Hepatic stellate cell (primary cell): ENCODE results near the gene MGAT4D.
A peak's percentile ranks its signal among the peaks of the same experiment; 100 is the strongest.
"Not testable (repeated sequence)": the region's sequence is repeated elsewhere in the genome, so short reads cannot be mapped to it uniquely, and the experiment has no call there.

Experiments
- DNase-seq: peaks from one replicate; pipeline ENCODE4 v3.0.0; 2011; ENCODE audit warnings: low spot score

Gene MGAT4D

DNA sequence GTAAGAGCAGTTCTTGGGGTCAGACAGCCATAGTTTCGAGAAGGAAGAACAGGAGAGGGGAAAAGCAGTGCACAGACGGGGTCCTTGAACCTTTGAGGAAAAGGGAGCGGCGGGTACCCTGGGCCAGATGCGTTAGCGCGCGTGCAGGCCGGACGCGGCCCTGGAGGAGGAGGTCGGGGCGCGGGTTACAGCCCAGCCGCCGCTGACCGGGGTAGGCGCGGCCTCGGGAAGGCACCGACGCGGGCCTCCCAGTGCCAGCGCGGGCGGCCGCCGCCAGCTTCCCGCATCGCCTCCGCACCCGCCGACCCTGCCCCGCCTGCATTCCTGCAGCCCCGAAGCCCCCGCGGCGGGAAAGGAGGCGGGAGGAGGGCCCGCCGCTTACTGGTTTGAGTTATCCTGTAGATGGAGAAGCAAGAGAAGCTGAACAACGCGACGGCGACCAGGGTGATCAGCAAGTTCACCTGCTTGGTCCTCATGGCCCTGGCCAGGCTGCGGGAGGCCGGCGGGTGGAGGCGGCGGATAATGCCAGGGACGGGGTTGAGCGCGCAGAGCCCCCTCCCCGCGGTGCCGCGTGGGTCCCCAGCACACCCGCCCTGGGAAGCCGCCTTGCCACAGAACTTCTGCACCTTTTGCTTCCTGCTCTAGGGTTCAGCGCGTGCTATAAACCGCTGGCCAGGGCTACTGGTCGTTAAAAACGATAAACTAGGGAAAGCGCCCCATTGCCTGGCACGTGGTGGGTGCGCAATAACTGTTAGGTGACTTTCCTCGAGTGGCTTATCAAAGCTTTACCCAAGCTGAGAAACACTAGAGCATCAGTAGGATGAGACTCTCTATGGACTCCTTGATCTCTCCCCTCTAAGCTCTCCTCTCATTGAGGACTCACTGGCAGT is at the start of gene MGAT4D:
Gene MGAT4D (minus strand): TSS at position 547 of the 890 bp plus-strand sequence. CDS start 71 bp downstream, at position 476.
- DNase-seq = no peak

DNA sequence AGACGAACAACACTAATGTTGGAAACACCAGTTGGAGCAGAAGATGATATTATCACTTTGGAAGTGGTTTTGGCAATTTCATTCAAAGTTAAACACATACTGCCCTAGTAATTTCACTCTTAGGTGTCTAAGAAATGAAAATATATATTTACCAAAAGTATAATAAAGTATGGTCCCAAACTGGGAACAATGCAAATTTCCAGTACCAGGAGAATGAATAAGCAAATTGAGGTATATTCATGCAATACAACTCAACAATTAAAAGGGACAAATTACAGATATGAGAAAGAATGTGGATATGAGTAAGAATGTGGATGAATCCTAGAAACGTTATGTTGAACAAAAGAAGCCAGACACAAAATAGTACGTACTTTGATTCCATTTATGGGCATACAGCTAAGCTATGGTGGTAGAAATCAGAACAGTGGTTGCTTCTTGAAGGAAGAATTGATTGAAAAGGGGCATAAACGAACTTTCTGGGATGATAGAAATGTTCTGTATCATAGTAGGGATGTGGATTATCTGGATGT is 35.9 kb upstream of the MGAT4D start:
- DNase-seq = peak; percentile 2

DNA sequence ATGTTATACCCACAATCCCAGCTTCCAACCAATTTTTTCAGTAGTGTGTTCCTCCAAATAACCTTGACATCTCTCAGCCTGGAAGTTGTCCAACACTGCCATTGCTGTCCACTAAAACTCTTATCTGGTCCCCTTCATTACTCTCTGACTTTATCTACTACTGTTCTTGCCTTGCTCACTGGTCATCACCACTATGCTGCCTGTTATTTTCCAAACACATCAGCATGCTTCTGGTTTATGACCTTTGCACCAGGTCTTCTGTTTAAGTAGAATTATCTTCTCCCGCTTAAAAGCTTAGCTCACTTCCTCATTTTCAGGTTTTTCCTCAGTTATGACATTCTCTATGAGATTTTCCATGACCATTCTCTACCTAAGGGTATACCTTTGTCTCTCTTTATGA is 31.3 kb upstream of the MGAT4D start:
- no peak for DNase-seq

DNA sequence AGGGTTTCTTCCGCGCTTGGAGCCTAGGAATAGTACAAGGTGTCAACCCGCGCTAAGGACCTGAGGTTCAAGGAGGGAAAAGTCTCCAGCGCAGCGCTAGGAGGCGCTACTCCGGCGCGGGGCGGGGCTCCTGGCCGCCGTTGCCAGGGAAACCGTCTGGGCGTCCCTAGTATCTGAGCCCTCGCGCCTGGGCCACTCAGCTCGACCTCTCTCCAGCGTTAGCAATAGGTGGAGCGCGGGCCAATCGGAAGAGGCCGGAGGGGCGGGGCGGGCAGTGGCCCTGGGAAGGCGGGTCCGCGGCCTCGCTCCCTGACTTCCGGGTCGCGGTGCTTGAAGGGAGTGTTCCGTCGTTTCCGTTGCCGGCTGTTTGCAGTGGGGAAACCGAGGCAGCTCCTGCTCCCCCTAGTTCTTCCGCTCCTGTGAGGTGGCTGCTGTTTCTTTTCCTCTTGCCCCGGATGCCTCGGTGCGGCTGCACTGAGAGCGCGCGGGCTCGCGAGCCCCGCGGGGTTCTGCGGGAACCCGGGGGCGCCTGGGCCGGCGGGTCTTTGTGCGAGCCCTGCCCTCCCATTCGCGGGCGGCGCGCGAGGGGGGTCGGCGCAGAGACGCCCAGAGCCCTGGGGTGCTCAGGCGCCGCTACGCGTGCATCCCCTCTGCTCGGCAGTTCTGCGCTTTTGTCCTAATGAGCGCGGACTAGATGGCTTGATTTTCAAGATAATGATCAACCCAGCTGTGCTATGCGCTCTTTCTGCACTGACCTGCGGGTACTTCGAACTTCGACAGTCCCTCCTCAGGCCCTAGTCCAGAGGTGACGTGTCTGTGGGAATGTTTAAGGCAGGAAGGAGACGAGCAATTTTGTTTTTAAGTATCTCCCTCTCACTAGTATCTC is 26.0 kb upstream of the MGAT4D start, which contains the start of gene ELMOD2:
Gene ELMOD2 (plus strand): TSS at position 312 of the 886 bp plus-strand sequence. CDS start 1,261 bp downstream, outside the sequence.
- DNase-seq = peak; percentile 94

DNA sequence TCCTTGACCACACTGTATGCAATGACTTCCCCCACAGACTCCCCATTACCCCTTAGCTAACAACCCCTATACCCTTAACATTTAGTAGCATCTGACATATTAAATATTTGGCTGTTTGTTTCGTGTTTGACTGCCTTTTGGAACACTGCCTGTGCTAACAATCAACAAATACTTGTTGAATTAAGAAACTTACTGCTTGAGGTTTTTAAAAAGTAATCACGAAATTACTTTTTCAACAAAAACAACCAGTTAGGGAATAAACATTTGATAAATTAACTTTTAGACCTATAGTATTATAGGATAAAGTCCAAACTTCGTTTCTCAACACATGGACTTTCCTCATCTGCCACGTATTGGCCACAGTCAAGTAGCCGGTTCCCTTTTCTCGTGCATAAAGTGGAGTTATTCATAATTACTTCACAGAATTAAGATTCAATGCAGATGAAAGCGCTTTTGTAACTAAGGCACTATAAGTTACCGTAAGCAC is 25.3 kb upstream of the MGAT4D start:
- DNase-seq = no peak

DNA sequence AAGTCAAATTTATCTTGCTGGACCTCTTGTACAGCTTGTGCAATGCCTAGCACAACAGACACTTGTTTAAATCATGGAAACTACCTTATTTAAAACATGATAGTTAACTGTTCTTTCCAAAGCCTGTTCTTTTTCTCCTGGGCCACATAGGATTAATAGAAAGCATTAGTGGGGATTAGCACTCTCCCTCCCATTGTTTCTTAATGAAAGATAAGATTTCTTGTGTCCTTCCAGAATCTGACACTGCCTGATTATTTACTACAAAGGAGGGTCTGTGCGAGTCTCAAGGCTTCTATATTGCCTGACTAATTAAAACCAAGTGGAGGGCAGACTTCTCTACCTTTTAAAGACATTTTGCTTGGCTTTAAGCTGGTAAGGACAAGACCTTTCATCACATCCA is 17.3 kb upstream of the MGAT4D start:
- DNase-seq = no peak

DNA sequence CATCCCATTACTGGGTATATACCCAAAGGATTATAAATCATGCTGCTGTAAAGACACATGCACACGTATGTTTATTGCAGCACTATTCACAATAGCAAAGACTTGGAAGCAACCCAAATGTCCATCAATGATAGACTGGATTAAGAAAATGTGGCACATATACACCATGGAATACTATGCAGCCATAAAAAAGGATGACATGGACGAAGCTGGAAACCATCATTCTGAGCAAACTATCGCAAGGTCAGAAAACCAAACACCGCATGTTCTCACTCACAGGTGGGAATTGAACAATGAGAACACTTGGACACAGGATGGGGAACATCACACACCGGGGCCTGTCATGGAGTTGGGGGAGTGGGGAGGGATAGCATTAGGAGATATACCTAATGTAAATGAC is 15.7 kb upstream of the MGAT4D start:
- not testable (repeated sequence) for DNase-seq

DNA sequence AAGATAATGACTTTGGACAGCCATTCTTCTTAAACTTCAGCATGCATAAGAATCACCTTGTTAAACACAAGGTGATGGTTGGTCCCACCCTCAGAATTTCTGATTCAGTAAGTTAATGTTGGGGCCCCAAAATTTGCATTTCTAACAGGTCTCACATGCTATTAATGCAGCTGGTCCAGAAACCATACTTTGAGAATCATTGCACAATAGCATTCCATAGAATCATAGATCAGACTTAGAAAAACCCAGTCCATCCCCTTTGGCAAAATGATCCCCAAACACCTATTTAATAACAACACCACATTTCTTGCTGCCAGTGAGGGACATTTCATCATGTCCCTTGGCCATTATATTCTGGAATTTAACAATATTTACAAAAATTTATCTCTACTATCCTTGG is 6.2 kb upstream of the MGAT4D start:
- DNase-seq = no peak

DNA sequence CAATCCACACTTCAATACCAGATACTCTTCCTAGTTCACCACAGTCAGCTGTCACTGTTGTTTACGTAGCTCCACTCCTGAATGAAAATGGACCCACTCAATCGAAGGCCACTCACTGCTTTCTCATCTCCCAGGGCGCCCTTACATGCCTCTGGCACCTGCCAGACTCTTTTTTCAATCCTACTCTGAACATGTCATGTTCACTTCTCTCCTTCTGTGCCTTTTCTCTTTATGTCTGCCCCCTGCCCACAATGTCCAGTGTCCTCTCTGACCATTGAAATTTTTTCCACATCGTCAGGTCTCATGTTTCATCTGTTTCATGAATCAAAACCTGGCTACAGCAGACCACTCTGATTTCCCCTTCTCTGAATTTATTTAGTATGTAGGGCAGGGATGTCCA is 1.3 kb upstream of the MGAT4D start:
- no peak for DNase-seq

DNA sequence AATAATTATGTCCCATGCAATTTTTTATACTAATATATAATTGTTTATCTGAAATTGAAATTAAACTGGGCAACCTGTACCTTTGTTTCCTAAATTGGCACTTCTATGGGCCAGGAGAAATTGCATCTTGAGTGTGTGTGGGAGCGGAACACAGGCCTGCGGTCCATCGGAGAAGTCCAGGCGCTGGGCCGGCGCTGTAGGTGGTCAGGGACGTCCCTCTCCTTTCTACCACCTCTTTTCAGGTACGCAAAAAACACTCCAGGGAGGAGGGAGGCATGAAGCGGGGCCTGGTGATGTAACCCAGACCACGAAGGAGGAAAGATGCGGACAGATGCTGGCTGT is 717 bp downstream of the MGAT4D start:
- no peak for DNase-seq

DNA sequence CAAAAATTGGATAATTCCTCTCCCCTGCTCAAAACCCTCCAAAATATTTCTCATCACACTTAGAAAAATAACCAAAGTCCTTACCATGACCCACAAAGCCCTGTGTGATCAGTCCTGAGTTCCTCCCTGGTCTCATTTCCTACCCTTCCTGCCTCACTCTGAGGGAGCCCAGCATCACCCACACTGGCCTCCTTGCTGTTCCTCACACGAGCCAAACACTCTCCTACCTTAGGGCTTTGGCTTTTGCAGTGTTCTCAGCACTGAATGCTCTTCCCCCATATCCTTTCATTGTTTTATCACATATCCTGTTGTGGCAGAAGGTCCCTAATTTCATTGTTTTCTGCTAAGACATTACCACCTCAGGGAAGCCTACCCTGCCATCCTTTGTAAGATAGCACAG is 12.2 kb downstream of the MGAT4D start:
- DNase-seq = no peak

DNA sequence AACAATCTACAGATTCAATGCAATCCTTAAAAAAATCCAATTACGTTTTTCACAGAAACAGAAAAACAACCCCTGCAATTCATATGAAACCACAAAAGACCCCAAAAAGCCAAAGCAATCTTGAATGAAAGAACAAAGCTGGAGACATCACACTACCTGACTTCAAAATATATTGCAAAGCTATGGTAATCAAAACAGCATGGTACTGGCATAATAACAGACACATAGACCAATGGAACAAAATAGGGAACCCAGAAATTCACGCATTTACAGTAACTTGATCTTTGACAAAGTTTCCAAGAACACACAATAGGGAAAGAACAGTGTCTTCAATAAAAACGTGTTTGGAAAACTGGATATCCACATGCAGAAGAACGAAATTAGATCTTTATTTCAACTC is 14.6 kb downstream of the MGAT4D start:
- no peak for DNase-seq

DNA sequence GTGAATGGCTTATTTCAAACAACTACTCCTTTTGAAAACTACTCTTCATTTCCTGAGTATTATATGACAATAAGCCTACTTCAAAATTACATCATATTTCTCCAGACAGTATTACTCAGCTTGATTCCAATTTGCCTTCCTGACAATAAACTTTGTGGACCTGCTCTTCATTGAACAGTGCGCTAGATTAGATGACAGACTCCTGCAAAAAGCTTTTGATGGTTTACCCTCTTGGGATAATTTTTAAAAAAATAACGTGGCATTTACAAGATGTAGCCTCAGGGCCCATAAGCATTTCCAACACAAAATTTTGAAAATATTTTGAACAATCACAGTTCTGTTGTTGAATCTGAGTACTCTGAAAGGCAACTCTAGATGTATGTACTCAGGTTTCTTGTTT is 25.9 kb downstream of the MGAT4D start:
- DNase-seq = no peak

DNA sequence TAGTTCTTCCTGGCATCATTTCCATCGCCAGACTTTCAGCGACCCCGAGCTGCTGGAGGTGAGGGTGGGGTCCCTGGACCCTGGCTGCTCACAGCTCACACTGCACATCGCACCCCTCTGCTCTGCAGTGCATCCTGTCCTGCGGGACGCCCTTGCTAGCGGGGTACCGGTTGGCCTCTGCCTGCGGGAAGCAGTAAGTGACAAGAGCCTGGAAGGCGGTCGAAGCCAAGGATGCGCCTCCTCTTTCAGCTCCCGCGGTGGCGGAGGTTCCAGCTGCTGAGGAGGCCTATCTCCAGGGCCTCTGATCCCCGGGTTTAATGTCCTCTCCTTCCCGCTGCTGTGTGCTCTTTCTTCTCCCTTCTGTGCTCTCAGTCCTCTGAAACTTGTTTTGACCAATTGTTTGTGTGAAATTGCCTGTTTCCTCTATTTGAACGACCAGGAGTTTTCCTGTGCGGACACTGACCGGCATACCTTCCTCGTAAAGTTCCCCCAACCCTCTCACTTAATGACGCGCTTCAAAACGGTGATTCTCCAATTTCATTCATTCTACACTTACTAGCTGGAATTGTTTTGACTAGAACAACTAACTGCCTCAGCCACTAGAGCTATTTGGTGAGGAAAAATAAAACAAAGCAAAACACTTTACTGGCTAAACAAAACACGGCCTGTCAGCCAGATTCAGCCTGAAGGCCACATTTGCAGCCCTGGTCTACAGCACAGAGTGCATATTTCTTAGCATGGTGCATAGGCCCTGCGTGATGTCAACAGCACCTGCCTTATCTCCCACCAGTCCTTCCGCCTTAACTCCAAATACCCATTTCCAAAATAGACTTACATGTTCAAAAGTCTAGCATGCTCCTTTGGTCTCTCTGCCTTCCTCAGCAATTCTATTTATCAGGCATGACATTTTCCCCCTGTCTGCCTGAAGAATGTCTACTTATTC is 28.0 kb downstream of the MGAT4D start:
- no peak for DNase-seq

DNA sequence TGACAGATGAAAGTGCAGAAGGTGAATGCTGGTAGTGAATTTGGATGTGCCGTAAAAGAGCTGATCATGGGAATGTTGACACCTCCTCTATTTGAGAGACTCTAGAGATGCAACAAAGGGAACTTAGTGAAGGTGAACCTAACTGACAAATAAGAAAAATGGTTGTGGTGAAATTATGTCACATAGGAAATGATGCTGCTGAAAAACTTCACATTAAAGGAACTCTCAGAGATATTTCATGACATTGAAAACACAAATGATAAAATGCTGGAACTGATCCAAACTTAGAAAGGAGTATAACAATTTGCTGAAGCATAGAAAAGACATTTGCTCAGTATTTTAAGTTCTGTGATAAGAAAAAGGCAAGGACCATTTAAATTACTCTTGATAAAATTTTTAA is 31.9 kb downstream of the MGAT4D start:
- no peak for DNase-seq

DNA sequence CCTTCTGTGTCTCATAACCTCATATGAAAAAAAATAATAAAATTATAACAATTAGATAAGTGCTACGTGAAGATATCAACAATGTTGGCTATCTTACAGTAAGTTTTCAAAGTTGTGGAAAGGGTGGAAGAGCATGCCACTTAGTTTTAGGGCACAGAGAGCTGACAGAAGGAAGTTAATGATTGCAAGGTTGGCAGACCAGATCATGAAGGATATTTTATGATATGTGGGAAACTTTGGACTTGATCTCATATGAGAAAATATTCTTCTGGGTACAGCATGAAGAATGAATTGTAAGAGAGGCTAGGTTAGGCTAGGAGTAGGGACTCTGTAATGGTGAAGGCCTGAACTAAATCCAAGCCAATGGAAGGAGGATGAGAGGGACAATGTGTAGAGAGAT is 34.5 kb downstream of the MGAT4D start:
- no peak for DNase-seq

DNA sequence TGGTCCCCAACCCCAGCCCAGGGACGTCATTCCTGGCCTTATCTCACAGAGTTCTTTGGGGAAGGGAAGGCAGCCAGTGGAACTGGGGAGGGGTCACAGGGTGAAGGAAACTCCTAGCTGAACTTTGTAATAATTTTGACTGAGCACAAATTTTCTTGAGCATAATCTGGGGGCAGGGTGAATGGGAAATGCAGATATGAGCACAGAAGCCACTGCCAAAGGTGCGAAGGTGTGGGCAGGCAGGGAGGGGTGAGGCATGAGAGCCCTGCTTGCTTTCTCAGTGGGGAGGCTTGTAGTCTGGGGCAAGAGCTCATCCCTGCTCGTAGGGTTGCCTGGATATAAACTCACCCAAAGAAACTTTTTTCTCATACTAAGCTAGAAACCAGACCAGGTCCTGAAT is 34.9 kb downstream of the MGAT4D start:
- DNase-seq = no peak

DNA sequence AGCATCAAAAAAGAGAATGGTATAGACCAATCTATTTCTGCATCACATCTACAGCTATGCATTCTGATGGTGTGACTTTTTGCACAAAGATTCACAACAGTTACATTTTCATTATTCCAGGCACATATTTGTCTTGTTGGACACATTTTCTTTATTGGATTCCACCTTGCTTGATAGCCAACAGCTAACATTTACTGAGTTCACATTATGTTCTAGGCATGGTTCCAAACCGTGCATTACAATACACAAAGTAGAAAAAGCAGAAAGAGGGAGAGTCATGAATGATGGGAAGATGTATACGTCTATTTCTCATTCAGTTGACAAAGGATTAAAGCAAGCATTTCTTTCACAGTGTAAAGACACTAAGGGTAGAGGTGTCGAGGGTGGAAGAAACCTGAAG is 47.7 kb downstream of the MGAT4D start:
- DNase-seq = no peak

DNA sequence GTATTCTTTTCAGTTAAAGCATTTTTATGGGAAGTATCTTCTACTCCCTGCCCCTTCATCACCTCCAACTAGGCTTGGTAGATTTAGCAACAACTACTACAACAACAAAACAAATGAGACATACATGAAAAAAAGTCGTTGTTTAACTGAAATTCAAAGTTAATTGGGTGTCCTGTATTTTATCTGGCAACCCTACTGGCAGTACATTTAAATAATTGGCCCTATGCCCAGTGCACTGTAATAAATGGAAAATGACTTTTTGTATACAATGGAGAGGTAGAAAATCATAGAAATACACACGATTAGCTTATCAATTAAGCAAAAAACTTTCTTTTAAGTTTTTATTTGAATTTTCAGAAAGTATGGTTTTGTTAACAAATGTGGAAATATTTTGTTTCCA is 49.3 kb downstream of the MGAT4D start:
- DNase-seq = no peak

DNA sequence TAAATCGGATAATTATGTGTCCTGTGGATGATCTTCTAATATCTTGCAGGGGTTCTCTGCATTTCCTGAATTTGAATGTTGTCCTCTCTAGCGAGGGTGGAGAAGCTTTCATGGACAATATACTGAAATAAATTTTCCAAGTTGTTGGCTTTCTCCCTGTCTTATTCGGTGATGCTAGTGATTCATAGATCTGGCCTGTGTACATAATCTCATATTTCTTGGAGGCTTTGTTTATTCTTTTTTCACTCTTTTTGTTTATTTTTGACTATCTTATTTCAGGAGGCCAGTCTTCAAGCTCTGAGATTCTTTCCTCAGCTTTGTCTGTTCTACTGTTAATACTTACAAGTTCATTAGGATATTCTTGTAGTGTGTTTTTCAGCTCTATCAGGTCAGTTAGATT is 49.9 kb downstream of the MGAT4D start:
- DNase-seq = no peak

DNA sequence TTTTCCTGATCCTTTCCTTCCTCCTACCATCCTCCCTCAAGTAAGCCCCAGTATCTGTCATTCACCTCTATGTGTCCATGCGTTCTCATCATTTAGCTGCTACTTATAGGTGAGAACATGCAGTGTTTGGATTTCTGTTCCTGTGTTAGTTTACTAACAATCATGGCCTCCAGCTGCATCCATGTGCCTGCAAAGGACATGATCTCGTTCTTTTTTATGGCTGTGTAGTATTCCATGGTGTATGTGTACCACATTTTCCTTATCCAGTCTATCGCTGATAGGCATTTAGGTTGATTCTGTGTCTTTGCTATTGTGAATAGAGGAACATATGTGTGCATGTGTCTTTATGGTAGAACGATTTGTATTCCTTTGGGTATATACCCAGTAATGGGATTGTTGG is 53.7 kb downstream of the MGAT4D start:
- DNase-seq = not testable (repeated sequence)
